Measurements from ENCODE around the gene DICER1. TPM values are rescaled to one million over a fixed set of nuclear protein-coding genes. Genes with fewer than 3 reads are reported as not detected.

DICER1 gene
- total and polyA plus RNA-seq, 12 donors = 7.1 to 81.5 (median 32.1) TPM

- WGBS, 4 donors = 72 to 78% (median 77%) methylated on average over 2 of the region's 2 CpGs
- Histone ChIP-seq H3K4me1 (replicated peaks in 1 of 2) (no peaks in the 10 kb centered on the region), H3K9me3 (replicated peaks in 1 of 3) (no peaks in the 10 kb centered on the region), H3K27me3 (no peaks in the 10 kb centered on the region), H3K27ac (no peak overlapping the region), H3K4me3 (no peak overlapping the region), H3K36me3 (replicated peaks in 1 of 2) (peaks cover 0 to 41% of the 10 kb centered on the region in 2 donors)
- DNase-seq = no peak
- intact Hi-C loops (cut with DNase I) = no loop called here
- TF ChIP-seq CTCF (IDR thresholded peaks at IDR 0.05) (no peak), POLR2A (IDR thresholded peaks at IDR 0.05) (no peak)
These were observed 59.9 kb downstream of the DICER1 start for GRCh38 chr14:95097385-95097784.

GRCh38 chr14:95096476-95096875 lies 60.9 kb downstream of the DICER1 start:
- intact Hi-C loops (cut with DNase I) = no loop called here
- H3K4me1 ChIP-seq (replicated peaks in 1 of 2) = no peaks in the 10 kb centered on the region
- peaks cover 2 to 46% of the 10 kb centered on the region in 2 donors for H3K36me3 ChIP-seq (replicated peaks in 1 of 2)
- no peaks in the 10 kb centered on the region for H3K9me3 ChIP-seq (replicated peaks in 1 of 3)
- no peak overlapping the region for H3K27ac ChIP-seq
- H3K27me3 ChIP-seq = no peaks in the 10 kb centered on the region
- TF ChIP-seq POLR2A (IDR thresholded peaks at IDR 0.05) = no peak
- TF ChIP-seq CTCF (IDR thresholded peaks at IDR 0.05) = no peak
- WGBS, 4 donors = 83 to 92% (median 89%) methylated on average over 4 of the region's 4 CpGs
- no peak overlapping the region for H3K4me3 ChIP-seq
- DNase-seq = no peak

- no peaks in the 10 kb centered on the region for H3K27me3 ChIP-seq
- no peak overlapping the region for H3K4me3 ChIP-seq
- intact Hi-C loops (cut with DNase I) = no loop called here
- no peak overlapping the region for H3K27ac ChIP-seq
- H3K4me1 ChIP-seq (replicated peaks in 1 of 2) = no peaks in the 10 kb centered on the region
- no peak for DNase-seq
- no peaks in the 10 kb centered on the region for H3K9me3 ChIP-seq (replicated peaks in 1 of 3)
- H3K36me3 ChIP-seq (replicated peaks in 1 of 2) = peaks cover 2 to 49% of the 10 kb centered on the region in 2 donors
- 79 to 97% (median 90%) methylated on average over 7 to 8 of the region's 8 CpGs for WGBS, 4 donors
- TF ChIP-seq POLR2A (IDR thresholded peaks at IDR 0.05) (no peak), CTCF (IDR thresholded peaks at IDR 0.05) (no peak)
These were observed 61.3 kb downstream of the DICER1 start for GRCh38 chr14:95095996-95096395.

- H3K4me1 ChIP-seq (replicated peaks in 1 of 2) = no peaks in the 10 kb centered on the region
- intact Hi-C loops (cut with DNase I) = no loop called here
- no peak overlapping the region for H3K4me3 ChIP-seq
- no peak overlapping the region for H3K27ac ChIP-seq
- no peaks in the 10 kb centered on the region for H3K9me3 ChIP-seq (replicated peaks in 1 of 3)
- DNase-seq = no peak
- peaks cover 8 to 76% of the 10 kb centered on the region in 2 donors for H3K36me3 ChIP-seq (replicated peaks in 1 of 2)
- TF ChIP-seq POLR2A (IDR thresholded peaks at IDR 0.05) (no peak), CTCF (IDR thresholded peaks at IDR 0.05) (no peak)
- WGBS, 4 donors = 92 to 95% (median 94%) methylated on average over 9 of the region's 9 CpGs
- no peaks in the 10 kb centered on the region for H3K27me3 ChIP-seq
These were observed 64.6 kb downstream of the DICER1 start for GRCh38 chr14:95092723-95093122.

All from adrenal gland (tissue), 12 donors.